ENCODE measurements around the gene GSTO1.
A peak's percentile ranks its signal among the peaks of the same experiment; 100 is the strongest.

The GSTO1 gene

DNA sequence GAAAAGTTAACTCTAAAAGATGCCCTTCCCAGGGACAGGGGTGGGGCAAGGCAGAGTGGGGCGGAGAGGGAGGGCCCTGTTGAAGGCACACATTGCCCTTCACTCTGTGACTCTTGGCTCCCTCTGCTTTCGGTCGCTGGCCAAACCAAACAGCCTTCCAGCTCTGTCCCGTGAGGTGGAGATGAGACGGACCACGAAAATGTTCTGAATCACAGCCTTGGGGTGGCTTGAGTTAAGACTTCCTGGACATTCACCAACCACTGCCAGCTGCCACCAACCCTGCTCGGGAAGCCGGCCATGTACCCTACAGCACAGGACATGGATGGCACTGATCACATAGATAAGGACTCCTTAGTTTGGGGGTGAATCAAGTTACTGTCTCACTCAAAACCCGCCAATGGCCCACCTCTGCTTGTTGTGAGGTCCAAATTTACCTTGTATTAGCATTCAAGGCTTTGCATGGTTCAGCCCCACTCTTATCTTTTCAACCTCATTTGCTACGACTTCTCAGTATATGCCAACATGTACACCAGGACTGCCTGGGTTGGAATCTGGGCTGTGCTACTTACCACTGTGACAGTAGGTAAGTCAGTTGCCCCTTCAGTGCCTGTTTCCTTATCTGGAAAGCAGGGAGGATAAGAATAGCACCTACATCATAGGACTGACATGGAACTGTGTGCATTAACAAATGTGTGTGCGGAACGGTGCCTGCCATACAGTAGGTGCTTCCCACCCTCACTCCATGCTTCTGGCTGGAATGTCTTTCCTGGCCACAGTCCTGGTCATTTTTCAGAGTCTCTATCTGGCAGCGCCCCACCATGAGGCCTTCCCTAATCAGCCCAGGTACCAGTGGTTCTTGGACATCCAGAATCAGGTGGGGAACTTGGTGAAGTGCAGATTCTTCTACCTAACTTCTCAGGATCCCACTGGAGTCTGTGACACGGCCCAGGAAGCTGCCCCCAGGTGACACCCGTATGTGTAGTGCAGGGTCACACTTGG lies 55.6 kb downstream of the GSTO1 start:
- FAIRE-seq = no peak
- TF ChIP-seq POLR2A (IDR thresholded peaks at IDR 0.05; ENCODE audit: low read depth, low read length) = peak; percentile 28; the same call in 1 of the 2 replicates
- 0 out of 2 replicates have a peak, but pooled peaks have one; percentile 4 for TF ChIP-seq POLR2AphosphoS5 (IDR thresholded peaks at IDR 0.05; ENCODE audit: low read depth, low read length)
- TF ChIP-seq TAF1 (IDR thresholded peaks at IDR 0.05; ENCODE audit: low read depth, low read length) = no peak
- TF ChIP-seq SPI1 (IDR thresholded peaks at IDR 0.05; ENCODE audit: low read depth, low read length) = no peak
- TF ChIP-seq POU2F2 (IDR thresholded peaks at IDR 0.05; ENCODE audit: low read depth, low read length) = no peak
- TF ChIP-seq PAX5 (IDR thresholded peaks at IDR 0.05; ENCODE audit: insufficient read depth, low read length, severe bottlenecking) = no peak
- no peak for DNase-seq (ENCODE audit: insufficient read length, low spot score)

DNA sequence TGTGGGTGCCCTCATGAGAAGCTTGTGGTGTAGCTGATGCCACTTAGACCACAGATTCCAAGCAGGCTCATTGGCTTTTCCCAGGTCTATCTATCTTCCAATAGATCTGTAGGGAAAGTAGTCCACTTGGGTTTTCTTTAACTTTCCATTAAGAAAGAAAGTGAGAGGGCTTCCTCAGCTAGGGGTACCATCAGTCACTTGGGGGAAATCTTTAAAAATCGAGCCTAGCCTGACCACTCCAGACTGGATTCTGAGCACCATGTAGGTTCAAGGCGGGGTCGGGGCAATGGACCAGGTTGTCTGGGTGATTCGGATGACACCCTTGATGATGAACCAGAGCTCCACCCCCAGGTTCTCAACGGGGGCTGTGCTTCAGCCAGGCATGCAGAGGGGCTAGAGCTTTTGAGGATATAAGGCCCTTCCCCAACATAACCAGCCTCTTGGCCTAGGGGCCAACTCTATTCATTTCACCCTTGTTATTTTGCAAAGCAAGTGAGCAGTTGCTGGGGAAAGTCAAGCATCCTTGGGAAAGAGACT lies 56.6 kb downstream of the GSTO1 start:
- FAIRE-seq = no peak
- no peak for TF ChIP-seq TAF1 (IDR thresholded peaks at IDR 0.05; ENCODE audit: low read depth, low read length)
- no peak for TF ChIP-seq PAX5 (IDR thresholded peaks at IDR 0.05; ENCODE audit: insufficient read depth, low read length, severe bottlenecking)
- TF ChIP-seq POLR2AphosphoS5 (IDR thresholded peaks at IDR 0.05; ENCODE audit: low read depth, low read length) = no peak
- no peak for TF ChIP-seq POU2F2 (IDR thresholded peaks at IDR 0.05; ENCODE audit: low read depth, low read length)
- no peak for TF ChIP-seq POLR2A (IDR thresholded peaks at IDR 0.05; ENCODE audit: low read depth, low read length)
- no peak for TF ChIP-seq SPI1 (IDR thresholded peaks at IDR 0.05; ENCODE audit: low read depth, low read length)

DNA sequence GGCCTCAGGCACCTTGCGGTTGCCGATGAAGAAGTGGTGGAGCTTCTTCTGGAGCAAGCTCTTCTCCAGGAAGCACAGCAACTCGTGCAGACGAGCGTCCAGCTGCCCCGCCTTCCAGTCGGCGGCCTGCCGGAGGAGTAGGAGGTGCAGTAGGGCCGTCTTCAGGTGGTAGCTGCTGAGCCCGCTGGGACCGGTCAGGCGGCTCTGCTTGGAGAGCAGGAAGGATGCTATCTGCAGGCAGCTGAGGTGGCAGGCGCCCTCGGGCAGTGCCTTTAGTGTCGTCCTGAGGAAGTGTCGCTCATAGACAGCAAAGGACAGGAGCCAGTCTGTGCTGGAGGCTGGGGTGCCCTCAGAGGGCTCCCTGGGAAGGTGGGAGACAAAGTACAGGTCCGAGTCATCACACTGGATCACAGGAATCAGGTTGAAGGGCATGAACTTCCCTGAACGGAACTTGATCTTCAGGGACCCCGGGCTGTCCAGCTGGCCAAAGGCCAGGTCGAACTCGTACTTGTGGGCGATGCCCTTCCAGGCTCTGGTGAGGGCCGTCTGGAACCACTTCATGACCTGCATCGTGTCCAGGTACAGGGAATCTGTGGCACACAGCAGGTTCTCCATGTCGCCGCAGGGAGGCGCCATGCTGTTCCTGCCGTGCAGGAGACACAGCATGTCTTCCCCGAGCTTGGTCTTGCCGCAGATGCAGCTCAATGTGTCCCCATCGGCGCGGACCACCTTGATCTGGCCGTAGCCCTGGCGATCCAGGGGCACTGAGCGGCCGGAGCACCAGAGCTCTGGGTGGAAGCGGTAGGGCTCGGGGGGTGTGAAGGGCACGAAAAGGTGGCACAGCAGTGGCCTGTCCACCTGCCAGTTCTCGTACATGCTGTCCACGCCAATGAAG lies 60.1 kb downstream of the GSTO1 start:
- no peak for TF ChIP-seq SPI1 (IDR thresholded peaks at IDR 0.05; ENCODE audit: low read depth, low read length)
- no peak for TF ChIP-seq TAF1 (IDR thresholded peaks at IDR 0.05; ENCODE audit: low read depth, low read length)
- TF ChIP-seq PAX5 (IDR thresholded peaks at IDR 0.05; ENCODE audit: insufficient read depth, low read length, severe bottlenecking) = no peak
- TF ChIP-seq POLR2A (IDR thresholded peaks at IDR 0.05; ENCODE audit: low read depth, low read length) = no peak
- TF ChIP-seq POLR2AphosphoS5 (IDR thresholded peaks at IDR 0.05; ENCODE audit: low read depth, low read length) = no peak
- TF ChIP-seq POU2F2 (IDR thresholded peaks at IDR 0.05; ENCODE audit: low read depth, low read length) = no peak
- no peak for FAIRE-seq

More for the DNA sequence above, 56.6 kb downstream of the GSTO1 start:
- no peak for DNase-seq (ENCODE audit: insufficient read length, low spot score)

DNA sequence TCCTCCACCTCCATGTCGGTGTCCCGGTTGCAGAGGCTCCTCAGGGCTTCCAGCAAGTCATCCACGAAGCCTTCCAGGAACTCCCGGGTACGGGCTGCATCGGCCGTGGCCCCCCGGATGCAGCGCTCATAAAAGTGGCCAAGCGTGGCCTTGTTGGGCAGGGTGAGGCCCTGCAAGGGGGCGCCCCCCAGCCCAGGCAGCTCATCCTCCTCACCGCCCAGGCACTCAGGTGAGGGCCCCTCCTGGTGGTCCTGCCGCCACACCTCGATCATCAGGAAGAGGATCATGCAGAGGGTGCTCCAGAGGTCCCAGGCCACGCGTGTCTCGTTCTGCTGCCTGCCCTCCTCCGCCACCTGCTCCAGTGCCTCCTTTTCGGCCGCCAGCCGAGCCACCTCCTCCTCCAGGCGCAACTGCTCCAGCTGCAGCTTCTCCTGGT lies 60.8 kb downstream of the GSTO1 start:
- DNase-seq (ENCODE audit: insufficient read length, low spot score) (no peak), FAIRE-seq (no peak)
- TF ChIP-seq POLR2A (IDR thresholded peaks at IDR 0.05; ENCODE audit: low read depth, low read length) (no peak), POU2F2 (IDR thresholded peaks at IDR 0.05; ENCODE audit: low read depth, low read length) (no peak), SPI1 (IDR thresholded peaks at IDR 0.05; ENCODE audit: low read depth, low read length) (no peak), PAX5 (IDR thresholded peaks at IDR 0.05; ENCODE audit: insufficient read depth, low read length, severe bottlenecking) (no peak), POLR2AphosphoS5 (IDR thresholded peaks at IDR 0.05; ENCODE audit: low read depth, low read length) (no peak), TAF1 (IDR thresholded peaks at IDR 0.05; ENCODE audit: low read depth, low read length) (no peak)

More for the DNA sequence above, 60.1 kb downstream of the GSTO1 start:
- no peak for DNase-seq (ENCODE audit: insufficient read length, low spot score)

DNA sequence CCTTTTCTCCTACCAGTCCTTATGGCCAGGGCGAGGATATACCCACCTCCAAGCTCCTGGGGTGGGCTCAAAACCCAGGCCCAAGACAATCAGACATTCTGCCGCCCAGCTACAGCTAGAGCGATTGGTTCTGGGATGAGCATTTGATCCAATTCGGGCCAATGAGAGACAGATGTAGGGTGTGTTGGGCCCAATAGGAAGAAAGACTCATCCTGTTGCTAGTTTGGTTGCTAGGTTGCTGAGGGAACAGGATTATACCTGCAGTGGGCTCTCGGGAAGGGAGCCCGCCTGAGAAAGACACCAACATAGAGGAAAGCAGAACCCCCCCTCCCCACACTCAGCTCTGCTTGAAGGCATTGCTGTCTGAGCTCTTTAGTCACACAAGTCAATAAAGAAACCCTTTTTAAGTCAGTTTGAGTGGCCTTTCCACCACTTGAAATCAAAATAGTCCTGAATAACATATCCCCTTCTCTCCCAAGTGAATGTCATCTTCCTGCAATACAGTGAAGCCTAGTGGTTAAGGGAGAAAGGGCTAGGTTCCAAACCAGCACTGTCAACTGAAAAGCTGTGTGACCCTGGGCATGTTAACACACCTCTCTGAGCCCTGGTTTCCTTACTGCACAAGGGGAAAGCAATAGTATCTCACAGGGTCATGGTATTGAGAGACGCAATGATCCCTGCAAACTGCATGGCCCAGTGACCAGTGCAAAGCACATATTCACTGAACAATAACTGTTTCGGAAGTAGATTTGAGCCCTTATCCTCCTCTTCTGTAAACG lies 61.8 kb downstream of the GSTO1 start:
- FAIRE-seq = no peak
- TF ChIP-seq POLR2A (IDR thresholded peaks at IDR 0.05; ENCODE audit: low read depth, low read length) = no peak
- DNase-seq (ENCODE audit: insufficient read length, low spot score) = no peak

All from GM12891 (cell line).